RWPE2 (cell line): ENCODE data around the gene PTOV1.

Source experiments
- ATAC-seq: fragments of 200-7000 bp; cut with Tn5 transposase; 3 replicates; pipeline ENCODE4 v1.9.1; 2021; ENCODE audit warnings: low read depth
- DNase-seq: peaks from one replicate; pipeline ENCODE4 v3.0.0-alpha.2; 2020; ENCODE audit warnings: low spot score
- H3K27ac ChIP-seq: fragments of 450-650 bp; 2 replicates; pipeline ENCODE4 v1.5.1; 2017; ENCODE audit warnings: mild to moderate bottlenecking; ENCODE audit not compliant: poor library complexity, severe bottlenecking
- H3K27me3 ChIP-seq: fragments of 250-450 bp; sonication (Bioruptor Pico); 2 replicates; pipeline ENCODE4 v1.5.1; 2021; ENCODE audit warnings: mild to moderate bottlenecking, moderate library complexity; ENCODE audit not compliant: insufficient read depth, poor library complexity, severe bottlenecking
- H3K36me3 ChIP-seq: fragments of 250-450 bp; sonication (Bioruptor Pico); 2 replicates; pipeline ENCODE4 v1.5.1; 2020; ENCODE audit warnings: low read depth, mild to moderate bottlenecking, moderate library complexity
- H3K4me1 ChIP-seq: fragments of 250-450 bp; sonication (Bioruptor Pico); 2 replicates; pipeline ENCODE4 v1.5.1; 2021; ENCODE audit warnings: mild to moderate bottlenecking, moderate library complexity; ENCODE audit not compliant: insufficient read depth, poor library complexity, severe bottlenecking
- H3K4me3 ChIP-seq: fragments of 250-450 bp; sonication (Bioruptor Pico); 2 replicates; pipeline ENCODE4 v1.5.1; 2021; ENCODE audit warnings: mild to moderate bottlenecking, moderate library complexity; ENCODE audit not compliant: severe bottlenecking
- H3K9me3 ChIP-seq: fragments of 250-450 bp; sonication (Bioruptor Pico); 2 replicates; pipeline ENCODE4 v1.5.1; 2021; ENCODE audit warnings: mild to moderate bottlenecking, moderate library complexity; ENCODE audit not compliant: severe bottlenecking
- TF ChIP-seq, protein P1 (sequence below): fragments of 450-650 bp; IDR thresholded peaks from one replicate; pipeline ENCODE4 v1.5.1; 2017; ENCODE audit warnings: mild to moderate bottlenecking, moderate library complexity; ENCODE audit not compliant: poor library complexity, severe bottlenecking

PTOV1 gene

GRCh38 chr19:49807904-49808675 lies 42.9 kb upstream of the PTOV1 start:
- ATAC-seq: no peak
- Histone ChIP-seq H3K27ac (no peak overlapping the region), H3K9me3 (no peaks in the 10 kb centered on the region), H3K36me3 (peaks cover 24% of the 10 kb centered on the region), H3K4me1 (no peaks in the 10 kb centered on the region), H3K27me3 (no peaks in the 10 kb centered on the region), H3K4me3 (peak overlapping the region; percentile 39)
- TF ChIP-seq, protein P1, sequence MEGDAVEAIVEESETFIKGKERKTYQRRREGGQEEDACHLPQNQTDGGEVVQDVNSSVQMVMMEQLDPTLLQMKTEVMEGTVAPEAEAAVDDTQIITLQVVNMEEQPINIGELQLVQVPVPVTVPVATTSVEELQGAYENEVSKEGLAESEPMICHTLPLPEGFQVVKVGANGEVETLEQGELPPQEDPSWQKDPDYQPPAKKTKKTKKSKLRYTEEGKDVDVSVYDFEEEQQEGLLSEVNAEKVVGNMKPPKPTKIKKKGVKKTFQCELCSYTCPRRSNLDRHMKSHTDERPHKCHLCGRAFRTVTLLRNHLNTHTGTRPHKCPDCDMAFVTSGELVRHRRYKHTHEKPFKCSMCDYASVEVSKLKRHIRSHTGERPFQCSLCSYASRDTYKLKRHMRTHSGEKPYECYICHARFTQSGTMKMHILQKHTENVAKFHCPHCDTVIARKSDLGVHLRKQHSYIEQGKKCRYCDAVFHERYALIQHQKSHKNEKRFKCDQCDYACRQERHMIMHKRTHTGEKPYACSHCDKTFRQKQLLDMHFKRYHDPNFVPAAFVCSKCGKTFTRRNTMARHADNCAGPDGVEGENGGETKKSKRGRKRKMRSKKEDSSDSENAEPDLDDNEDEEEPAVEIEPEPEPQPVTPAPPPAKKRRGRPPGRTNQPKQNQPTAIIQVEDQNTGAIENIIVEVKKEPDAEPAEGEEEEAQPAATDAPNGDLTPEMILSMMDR: no peak
- DNase-seq: no peak

DNA sequence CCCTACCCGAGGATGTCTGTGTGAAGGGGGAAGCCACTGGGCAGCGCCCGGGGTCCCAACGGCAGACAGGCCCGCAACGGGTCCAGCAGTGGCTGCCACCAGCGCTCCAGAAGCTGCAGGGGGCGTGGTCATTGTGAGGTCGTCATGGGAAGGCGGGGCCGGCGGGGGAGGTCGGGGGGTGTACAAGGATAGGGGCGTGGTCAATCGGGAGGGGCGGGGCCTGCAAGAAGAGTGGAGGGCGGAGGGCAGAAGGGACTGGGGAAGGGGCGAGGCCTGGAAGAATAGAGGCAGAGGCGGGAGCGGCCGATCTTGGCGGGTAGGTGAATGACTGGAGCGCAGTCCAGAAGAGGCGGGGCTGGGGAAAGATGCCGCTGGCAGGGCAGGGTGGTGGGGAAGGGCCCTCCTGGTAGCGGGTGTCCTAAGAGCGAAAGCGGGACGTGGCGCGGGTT lies 42.2 kb upstream of the PTOV1 start:
- TF ChIP-seq, protein P1: no peak
- H3K27me3 ChIP-seq: no peaks in the 10 kb centered on the region
- peak overlapping the region; percentile 39 for H3K4me3 ChIP-seq
- peaks cover 20% of the 10 kb centered on the region for H3K36me3 ChIP-seq
- H3K27ac ChIP-seq: no peak overlapping the region
- DNase-seq (peak; percentile 93), ATAC-seq (peak; percentile 51)
- peaks cover under 1% of the 10 kb centered on the region for H3K4me1 ChIP-seq
- no peaks in the 10 kb centered on the region for H3K9me3 ChIP-seq

DNA sequence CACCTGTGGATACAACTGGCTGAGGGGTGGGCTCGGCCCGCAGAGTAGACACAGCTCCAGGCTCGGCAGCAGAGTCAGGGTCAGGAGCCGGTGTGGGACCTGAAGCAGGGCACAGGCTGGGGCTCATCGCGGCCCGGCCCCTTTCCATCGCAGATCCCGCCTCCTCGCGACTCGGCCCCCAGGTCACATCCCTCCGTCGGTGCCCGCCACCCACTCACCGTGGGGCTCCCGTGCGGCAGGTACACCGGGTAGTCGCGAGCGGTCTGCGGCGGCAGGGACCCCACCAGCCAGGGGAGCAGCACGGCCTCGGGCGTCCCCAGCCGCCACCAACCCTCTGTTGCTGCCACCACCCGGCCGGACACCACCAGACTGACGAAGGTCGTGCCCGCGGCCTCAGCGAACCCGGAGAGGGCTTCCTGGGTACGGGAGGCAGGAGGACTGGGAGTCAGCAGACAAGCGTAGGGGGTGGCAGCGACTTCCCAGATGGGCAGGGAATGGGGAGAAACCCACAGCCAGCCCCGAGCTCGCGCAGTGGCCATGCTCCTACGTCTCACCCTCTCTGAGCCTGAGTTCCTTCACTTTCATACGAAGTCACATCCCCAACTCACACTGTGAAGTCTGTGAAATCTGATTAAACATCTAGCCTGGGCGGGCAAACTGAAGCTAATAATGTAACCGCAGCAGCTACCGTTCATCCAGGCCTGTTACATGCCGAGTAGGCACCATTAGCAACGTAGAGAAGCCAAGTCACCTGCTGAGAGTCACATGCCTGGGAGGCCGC lies 41.6 kb upstream of the PTOV1 start:
- H3K9me3 ChIP-seq: no peaks in the 10 kb centered on the region
- H3K4me3 ChIP-seq: peak overlapping the region; percentile 39
- peaks cover 16% of the 10 kb centered on the region for H3K36me3 ChIP-seq
- TF ChIP-seq, protein P1: peak; percentile 26
- peaks cover 4% of the 10 kb centered on the region for H3K4me1 ChIP-seq
- no peaks in the 10 kb centered on the region for H3K27me3 ChIP-seq
- DNase-seq (no peak), ATAC-seq (peak; percentile 41)
- peak overlapping the region; percentile 5 for H3K27ac ChIP-seq

DNA sequence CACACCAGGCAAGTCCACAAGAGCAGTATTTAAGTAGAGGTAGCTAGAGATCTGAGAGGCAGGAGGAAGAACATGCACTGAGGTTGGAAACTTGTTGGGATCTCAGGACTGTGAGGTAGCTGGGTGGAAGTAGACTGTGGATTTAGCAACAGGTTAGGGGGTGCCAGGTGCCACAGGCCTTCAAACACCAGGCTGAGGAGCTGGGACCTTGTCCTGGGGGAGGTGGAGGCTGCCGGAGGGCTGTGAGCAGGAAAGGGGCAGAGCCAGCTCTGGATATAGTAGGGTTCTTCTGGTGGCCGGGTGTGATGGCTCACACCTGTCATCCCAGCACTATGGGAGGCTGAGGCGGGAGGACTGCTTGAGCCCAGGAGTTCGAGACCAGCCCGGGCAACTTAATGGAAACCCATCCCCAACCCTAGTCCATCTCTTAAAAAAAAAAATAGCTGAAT lies 41.0 kb upstream of the PTOV1 start:
- DNase-seq: no peak
- Histone ChIP-seq H3K27ac (peak overlapping the region; percentile 5), H3K27me3 (no peaks in the 10 kb centered on the region), H3K4me3 (no peak overlapping the region), H3K36me3 (peaks cover 10% of the 10 kb centered on the region), H3K9me3 (no peaks in the 10 kb centered on the region), H3K4me1 (peaks cover 4% of the 10 kb centered on the region)
- no peak for ATAC-seq
- TF ChIP-seq, protein P1: no peak
